Caco-2 (cell line): Measurements from ENCODE around the gene DDX4. TPM values are rescaled to one million over a fixed set of nuclear protein-coding genes. Genes with fewer than 3 reads are reported as not detected.

Experiments
- BruUV-seq: library from RNA; stranded (reverse); fragments of 400-500 nt; replicated peaks from 2 replicates; lab custom pipeline; 2021; lab: Mats Ljungman, UMichigan
- CTCF ChIA-PET: fragments of 300-600 bp; sonication (Branson Sonifier 250); formaldehyde crosslinking; loops from one replicate; lab custom pipeline; 2022; ENCODE audit warnings: antibody characterized with exemption; lab: Charles Lee
- POLR2A ChIA-PET: fragments of 300-600 bp; sonication (Branson Sonifier 250); formaldehyde crosslinking; loops from one replicate; lab custom pipeline; 2022; ENCODE audit warnings: antibody characterized with exemption; lab: Charles Lee
- DNase-seq, 2 experiments: peaks; one replicate each; pipeline versions ENCODE4 v3.0.0 to v3.0.0-alpha.2; 2020 to 2022
- H3K27me3 ChIP-seq: replicated peaks from 2 replicates; pipeline ENCODE4 v1.6.0; 2011; ENCODE audit warnings: low read length; ENCODE audit not compliant: control insufficient read depth, insufficient read depth
- H3K36me3 ChIP-seq: 2 replicates; pipeline ENCODE4 v1.5.1; 2011; ENCODE audit warnings: low read length; ENCODE audit not compliant: control insufficient read depth, insufficient read depth
- H3K4me1 ChIP-seq: fragments of 250-450 bp; sonication (Bioruptor Pico); 2 replicates; pipeline ENCODE4 v1.5.1; 2020; ENCODE audit warnings: mild to moderate bottlenecking
- H3K4me3 ChIP-seq: 2 replicates; pipeline ENCODE4 v1.5.1; 2011; ENCODE audit warnings: low read depth, mild to moderate bottlenecking, control low read depth, low read length
- H3K9me3 ChIP-seq: fragments of 250-450 bp; sonication (Bioruptor Pico); 2 replicates; pipeline ENCODE4 v1.5.1; 2020; ENCODE audit warnings: mild to moderate bottlenecking, moderate library complexity
- H3K27ac Mint-ChIP-seq: one replicate; pipeline ENCODE4 v1.8.0; 2022; ENCODE audit warnings: mixed read lengths; ENCODE audit not compliant: unreplicated experiment
- H3K27me3 Mint-ChIP-seq: one replicate; pipeline ENCODE4 v1.8.0; 2022; ENCODE audit warnings: mixed read lengths; ENCODE audit not compliant: insufficient read depth, unreplicated experiment
- H3K36me3 Mint-ChIP-seq: one replicate; pipeline ENCODE4 v1.8.0; 2022; ENCODE audit warnings: mild to moderate bottlenecking, mixed read lengths; ENCODE audit not compliant: insufficient read depth, unreplicated experiment
- H3K4me1 Mint-ChIP-seq: one replicate; pipeline ENCODE4 v1.8.0; 2022; ENCODE audit warnings: low read depth, mixed read lengths; ENCODE audit not compliant: unreplicated experiment
- H3K4me3 Mint-ChIP-seq: one replicate; pipeline ENCODE4 v1.8.0; 2022; ENCODE audit warnings: mild to moderate bottlenecking, moderate library complexity, mixed read lengths; ENCODE audit not compliant: unreplicated experiment
- H3K9me3 Mint-ChIP-seq: one replicate; pipeline ENCODE4 v1.8.0; 2022; ENCODE audit warnings: mixed read lengths; ENCODE audit not compliant: unreplicated experiment
- intact Hi-C: fragments of 100-400 bp; cut with micrococcal nuclease; formaldehyde crosslinking; loops from one replicate; pipeline ENCODE4 v1.10.0; 2022; ENCODE audit not compliant: unreplicated experiment
- total RNA-seq: library from RNA; stranded (reverse); gene quantifications from 2 replicates; pipeline ENCODE4 v1.2.3, GENCODE V29; 2022
- TF ChIP-seq, protein P1 (sequence below), 2 experiments: fragments of 200-600 bp in 1 of 2; IDR thresholded peaks; 1 replicate in 1 of 2; 2 replicates in 1 of 2; pipeline versions ENCODE4 v1.5.1 to v1.8.0; 2011 to 2022; ENCODE audit warnings: antibody characterized with exemption in 1 of 2, control low read depth in 1 of 2, inconsistent platforms in 1 of 2, low read depth in 1 of 2, low read length in 1 of 2, mild to moderate bottlenecking in 1 of 2, moderate library complexity in 1 of 2; ENCODE audit not compliant: insufficient read depth in 1 of 2, severe bottlenecking in 1 of 2, unreplicated experiment in 1 of 2

The DDX4 gene
- total RNA-seq, 1 experiment from 2014 or later = not detected

DNA sequence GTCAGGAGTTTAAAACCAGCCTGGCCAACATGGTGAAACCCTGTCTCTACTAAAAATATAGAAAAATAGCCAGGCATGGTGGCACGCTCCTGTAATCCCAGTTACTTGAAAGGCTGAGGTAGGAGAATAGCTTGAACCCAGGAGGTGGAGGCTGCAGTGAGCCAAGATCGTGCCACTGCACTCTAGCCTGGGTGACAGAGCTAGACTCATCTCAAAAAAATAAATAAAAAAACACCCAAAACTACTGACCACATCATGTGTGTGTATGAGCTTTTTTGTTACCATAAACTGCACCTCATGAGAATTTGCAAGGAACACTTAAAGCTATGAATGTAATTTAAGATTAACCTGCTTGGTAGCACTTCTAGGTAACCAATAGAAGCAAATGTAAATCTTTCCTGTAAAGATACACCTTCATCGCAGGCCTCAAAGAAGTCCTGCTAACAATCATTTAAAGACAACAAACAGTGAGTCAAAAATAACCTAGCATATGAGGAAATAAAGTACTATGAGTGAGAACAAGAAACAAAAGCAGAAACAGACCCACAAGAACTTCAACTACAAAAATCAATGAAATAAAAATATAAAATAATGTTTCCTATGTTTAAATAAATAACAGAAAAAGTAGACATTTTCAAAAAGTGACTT is 38.7 kb upstream of the DDX4 start:
- Mint-ChIP-seq H3K4me3 (no peak overlapping the region), H3K27me3 (no peaks in the 10 kb centered on the region), H3K4me1 (peaks cover 14% of the 10 kb centered on the region), H3K9me3 (no peaks in the 10 kb centered on the region), H3K36me3 (peaks cover 12% of the 10 kb centered on the region), H3K27ac (peak overlapping the region; percentile 7)
- Histone ChIP-seq H3K4me1 (no peaks in the 10 kb centered on the region), H3K9me3 (no peaks in the 10 kb centered on the region), H3K27me3 (no peaks in the 10 kb centered on the region), H3K4me3 (no peak overlapping the region), H3K36me3 (peaks cover 2% of the 10 kb centered on the region; the same call in 1 of the 2 replicates)
- ChIA-PET CTCF (no interaction called here), POLR2A (no interaction called here)
- BruUV-seq = no TSS peak
- intact Hi-C loops = loop anchor here (10.0 kb wide), 2 partner anchors 124 to 204 kb away; no protein-coding TSS in a partner anchor
- TF ChIP-seq, protein P1, sequence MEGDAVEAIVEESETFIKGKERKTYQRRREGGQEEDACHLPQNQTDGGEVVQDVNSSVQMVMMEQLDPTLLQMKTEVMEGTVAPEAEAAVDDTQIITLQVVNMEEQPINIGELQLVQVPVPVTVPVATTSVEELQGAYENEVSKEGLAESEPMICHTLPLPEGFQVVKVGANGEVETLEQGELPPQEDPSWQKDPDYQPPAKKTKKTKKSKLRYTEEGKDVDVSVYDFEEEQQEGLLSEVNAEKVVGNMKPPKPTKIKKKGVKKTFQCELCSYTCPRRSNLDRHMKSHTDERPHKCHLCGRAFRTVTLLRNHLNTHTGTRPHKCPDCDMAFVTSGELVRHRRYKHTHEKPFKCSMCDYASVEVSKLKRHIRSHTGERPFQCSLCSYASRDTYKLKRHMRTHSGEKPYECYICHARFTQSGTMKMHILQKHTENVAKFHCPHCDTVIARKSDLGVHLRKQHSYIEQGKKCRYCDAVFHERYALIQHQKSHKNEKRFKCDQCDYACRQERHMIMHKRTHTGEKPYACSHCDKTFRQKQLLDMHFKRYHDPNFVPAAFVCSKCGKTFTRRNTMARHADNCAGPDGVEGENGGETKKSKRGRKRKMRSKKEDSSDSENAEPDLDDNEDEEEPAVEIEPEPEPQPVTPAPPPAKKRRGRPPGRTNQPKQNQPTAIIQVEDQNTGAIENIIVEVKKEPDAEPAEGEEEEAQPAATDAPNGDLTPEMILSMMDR (IDR thresholded peaks at IDR 0.05; ENCODE audit: insufficient read depth in 1 of 2, low read depth in 1 of 2, low read length in 1 of 2, severe bottlenecking in 1 of 2, unreplicated experiment in 1 of 2) = no peak
- DNase-seq = no peak

DNA sequence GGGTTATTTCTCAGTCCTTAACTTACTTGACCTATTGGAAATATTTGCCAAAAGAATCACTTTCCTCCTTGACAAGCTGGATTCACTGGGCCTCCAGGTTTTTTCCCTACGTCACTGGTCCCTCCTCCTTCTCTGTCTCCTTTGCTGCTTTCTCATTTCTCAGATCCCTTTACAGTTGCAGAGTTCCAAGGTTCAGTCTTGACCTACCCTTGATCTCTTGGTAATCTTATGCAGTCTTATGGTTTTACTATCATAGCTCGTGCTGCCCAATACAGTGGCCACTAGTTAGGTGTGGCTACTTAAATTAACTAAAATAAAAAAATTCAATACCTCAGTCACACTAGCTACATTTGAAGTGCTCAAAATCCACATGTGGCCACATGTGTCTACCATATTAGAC is 37.1 kb upstream of the DDX4 start:
- H3K4me3 ChIP-seq = no peak overlapping the region
- H3K9me3 ChIP-seq = no peaks in the 10 kb centered on the region
- Mint-ChIP-seq H3K36me3 (peaks cover 12% of the 10 kb centered on the region), H3K27me3 (no peaks in the 10 kb centered on the region), H3K4me1 (peaks cover 14% of the 10 kb centered on the region), H3K27ac (no peak overlapping the region), H3K4me3 (no peak overlapping the region), H3K9me3 (no peaks in the 10 kb centered on the region)
- TF ChIP-seq, protein P1 (IDR thresholded peaks at IDR 0.05; ENCODE audit: insufficient read depth in 1 of 2, low read depth in 1 of 2, low read length in 1 of 2, severe bottlenecking in 1 of 2, unreplicated experiment in 1 of 2) = no peak
- DNase-seq = no peak
- ChIA-PET POLR2A (no interaction called here), CTCF (no interaction called here)
- no peaks in the 10 kb centered on the region for H3K4me1 ChIP-seq
- intact Hi-C loops = loop anchor here (1.0 kb wide), 1 partner anchor 20 kb away; no protein-coding TSS in a partner anchor
- BruUV-seq = no TSS peak
- peaks cover 2% of the 10 kb centered on the region; the same call in 1 of the 2 replicates for H3K36me3 ChIP-seq
- H3K27me3 ChIP-seq = no peaks in the 10 kb centered on the region

DNA sequence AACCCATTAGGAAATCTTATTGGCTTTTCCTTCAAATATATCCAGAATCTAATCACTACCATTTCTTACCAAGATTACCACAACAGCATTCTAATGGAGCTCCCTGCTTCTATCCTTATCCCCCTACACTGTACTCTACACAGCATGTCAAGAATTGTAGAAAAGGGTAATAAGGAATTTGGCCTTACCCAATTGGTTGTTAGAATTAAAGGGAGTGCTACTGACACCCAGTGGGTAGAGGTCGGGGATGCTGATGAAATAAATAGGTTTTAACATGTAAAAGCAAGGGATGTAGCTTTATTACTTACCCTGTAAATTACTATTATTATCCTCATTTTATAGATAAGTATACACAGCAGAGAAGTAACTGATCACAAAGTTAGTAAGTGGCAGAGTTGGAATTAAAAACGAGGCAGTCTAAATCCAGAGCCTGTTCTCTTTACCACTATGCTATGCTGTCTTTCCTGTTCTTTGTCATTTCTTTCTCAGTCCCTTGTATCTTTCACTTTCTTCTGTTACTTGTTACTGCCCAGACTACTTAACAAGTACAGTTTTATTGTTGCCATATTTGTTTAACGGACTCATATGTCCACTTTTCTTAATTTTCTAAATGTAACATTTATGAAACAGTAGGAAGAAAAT is 36.3 kb upstream of the DDX4 start:
- no peak overlapping the region for H3K27ac Mint-ChIP-seq
- H3K27me3 ChIP-seq = no peaks in the 10 kb centered on the region
- POLR2A ChIA-PET = no interaction called here

More for the DNA sequence above, 36.3 kb upstream of the DDX4 start:
- DNase-seq = no peak
- intact Hi-C loops = loop anchor here (1.0 kb wide), 1 partner anchor 21 kb away; no protein-coding TSS in a partner anchor
- Mint-ChIP-seq H3K4me1 (peaks cover 14% of the 10 kb centered on the region), H3K36me3 (peaks cover 11% of the 10 kb centered on the region), H3K9me3 (no peaks in the 10 kb centered on the region), H3K4me3 (no peak overlapping the region), H3K27me3 (no peaks in the 10 kb centered on the region)
- H3K9me3 ChIP-seq = no peaks in the 10 kb centered on the region
- no TSS peak for BruUV-seq
- H3K4me1 ChIP-seq = no peaks in the 10 kb centered on the region
- peaks cover 2% of the 10 kb centered on the region; the same call in 1 of the 2 replicates for H3K36me3 ChIP-seq
- no peak overlapping the region for H3K4me3 ChIP-seq
- CTCF ChIA-PET = interaction anchor here (0.5 kb wide), 1 partner anchor 262 kb away, joined by 4 read pairs; no protein-coding TSS in a partner anchor
- TF ChIP-seq, protein P1 (IDR thresholded peaks at IDR 0.05; ENCODE audit: insufficient read depth in 1 of 2, low read depth in 1 of 2, low read length in 1 of 2, severe bottlenecking in 1 of 2, unreplicated experiment in 1 of 2) = no peak
